Superior temporal gyrus (tissue), 1 donor: Measurements from ENCODE around the gene CHST15.

Source experiments
- DNase-seq: peaks from one replicate; pipeline ENCODE4 v3.0.0-alpha.2; 2016; ENCODE audit errors: extremely low spot score

CHST15 gene

DNA sequence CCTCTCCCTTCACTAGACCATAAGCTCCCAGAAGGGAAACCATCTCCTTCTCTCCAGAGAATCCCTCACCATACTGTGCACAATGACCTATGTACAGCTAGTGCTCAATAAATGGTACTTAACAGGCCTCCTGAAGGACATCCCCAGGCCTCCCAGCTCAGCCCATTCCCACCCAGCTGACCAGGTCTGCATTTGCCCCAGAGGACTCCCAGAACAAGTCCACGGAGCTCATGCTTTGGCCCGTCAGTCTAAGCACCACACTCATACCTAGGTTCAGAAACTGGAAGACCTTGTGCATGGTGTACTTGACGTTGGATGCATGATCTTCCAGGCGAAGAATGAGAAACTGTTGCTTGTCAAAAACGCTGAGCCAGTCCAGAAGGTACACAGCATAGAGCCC, 81.3 kb downstream of the CHST15 start:
- no peak for DNase-seq

GRCh38 chr10:124011464-124011863, 81.9 kb downstream of the CHST15 start:
- no peak for DNase-seq

- DNase-seq, result no peak
Observed at GRCh38 chr10:124010563-124011131, 82.8 kb downstream of the CHST15 start.

DNA sequence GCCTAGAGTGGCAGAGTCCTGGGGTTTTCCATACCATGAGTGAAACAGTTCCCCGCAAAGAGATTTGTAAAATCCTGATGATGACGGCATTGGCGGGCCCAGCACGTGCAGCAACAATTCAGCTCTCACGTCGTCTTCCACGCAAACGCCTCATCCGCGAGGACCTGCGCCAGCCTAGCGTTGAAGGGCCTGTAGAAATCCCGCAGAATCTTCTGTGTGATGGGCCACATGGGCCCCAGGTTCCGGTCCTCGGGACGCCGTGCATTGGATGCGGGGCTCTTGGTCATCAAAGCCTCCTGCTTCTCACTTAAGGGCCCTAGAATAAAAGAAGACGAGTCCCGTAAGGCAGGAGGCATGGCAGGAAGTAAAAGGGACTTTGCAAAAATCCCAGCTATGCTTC, 83.4 kb downstream of the CHST15 start:
- no peak for DNase-seq

DNA sequence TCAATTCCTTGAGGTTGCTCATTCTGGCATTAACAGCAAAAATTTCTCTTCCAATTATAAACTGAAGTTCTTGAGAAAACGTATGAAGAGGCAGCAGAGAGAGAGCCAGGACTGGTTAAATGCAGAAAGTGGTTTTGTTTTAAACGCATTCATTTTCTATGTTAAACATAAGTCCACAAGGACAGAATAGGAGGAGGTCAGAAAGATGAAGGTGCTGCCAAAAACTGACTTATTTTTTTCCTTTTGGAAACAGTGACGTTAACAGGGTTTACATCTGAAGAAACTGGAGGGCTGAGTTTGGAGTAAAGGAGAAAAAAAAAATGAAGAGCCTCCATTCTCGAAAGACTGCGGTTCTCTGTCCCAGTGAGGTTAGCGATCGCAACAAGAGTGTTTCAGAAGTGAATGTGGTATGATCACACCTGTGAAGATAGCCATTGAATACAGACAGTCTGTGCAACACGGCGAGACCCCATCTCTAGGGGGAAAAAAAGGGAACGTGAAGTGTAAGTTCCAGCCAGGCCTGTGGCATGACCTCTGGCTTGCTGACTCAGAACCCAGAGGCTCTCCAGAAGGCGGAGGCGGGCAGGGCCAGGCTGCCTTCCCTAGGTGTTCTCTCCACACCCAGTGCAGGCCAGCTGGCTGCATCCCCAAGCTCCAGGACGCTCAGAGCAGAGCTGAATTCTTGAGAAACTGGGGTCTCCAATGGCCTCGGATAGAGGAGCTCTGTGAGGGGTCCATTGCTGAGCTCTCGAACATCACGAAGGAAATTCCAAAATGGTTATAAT, 84.0 kb downstream of the CHST15 start:
- DNase-seq, result no peak

DNA sequence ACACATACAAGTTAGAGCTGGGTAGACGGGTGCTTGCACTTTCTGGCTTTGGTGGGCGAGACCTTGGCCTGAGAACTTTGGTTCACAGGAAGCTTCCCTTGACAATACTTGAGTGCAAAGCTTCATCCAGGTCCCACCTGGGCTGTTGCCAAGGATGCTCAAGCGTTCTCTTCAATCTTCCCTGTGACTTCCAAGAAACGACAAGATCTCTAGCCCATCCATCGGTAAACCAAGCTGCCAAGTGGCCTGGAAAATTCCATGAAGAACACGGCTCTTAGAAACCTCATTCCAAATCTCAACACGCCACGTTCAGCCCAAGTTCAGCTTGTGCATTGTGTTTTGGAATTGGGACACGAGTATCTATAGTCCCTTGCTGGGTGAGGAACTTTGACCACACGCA, 84.7 kb downstream of the CHST15 start:
- DNase-seq, result no peak

DNA sequence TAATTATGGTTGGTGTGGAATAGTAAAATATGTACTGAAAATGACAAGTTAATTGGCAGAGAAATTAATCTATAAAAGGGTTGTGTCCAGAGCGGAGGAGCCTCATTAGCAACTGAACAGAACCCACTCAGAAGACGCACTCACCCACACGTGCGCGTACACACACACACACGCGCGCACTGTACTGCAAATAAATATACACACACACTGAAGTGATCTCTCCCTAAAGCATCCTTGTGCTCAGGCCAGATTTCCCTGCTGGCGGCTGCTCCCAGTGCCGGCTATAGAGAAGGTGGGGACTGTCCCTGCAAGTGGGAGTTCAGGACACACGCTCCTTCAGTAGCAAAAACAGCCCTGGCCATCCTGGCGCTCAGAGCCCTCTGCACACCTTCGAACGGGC, 85.2 kb downstream of the CHST15 start:
- DNase-seq, result no peak

GRCh38 chr10:124007773-124008145, 85.6 kb downstream of the CHST15 start:
- DNase-seq, result no peak

DNA sequence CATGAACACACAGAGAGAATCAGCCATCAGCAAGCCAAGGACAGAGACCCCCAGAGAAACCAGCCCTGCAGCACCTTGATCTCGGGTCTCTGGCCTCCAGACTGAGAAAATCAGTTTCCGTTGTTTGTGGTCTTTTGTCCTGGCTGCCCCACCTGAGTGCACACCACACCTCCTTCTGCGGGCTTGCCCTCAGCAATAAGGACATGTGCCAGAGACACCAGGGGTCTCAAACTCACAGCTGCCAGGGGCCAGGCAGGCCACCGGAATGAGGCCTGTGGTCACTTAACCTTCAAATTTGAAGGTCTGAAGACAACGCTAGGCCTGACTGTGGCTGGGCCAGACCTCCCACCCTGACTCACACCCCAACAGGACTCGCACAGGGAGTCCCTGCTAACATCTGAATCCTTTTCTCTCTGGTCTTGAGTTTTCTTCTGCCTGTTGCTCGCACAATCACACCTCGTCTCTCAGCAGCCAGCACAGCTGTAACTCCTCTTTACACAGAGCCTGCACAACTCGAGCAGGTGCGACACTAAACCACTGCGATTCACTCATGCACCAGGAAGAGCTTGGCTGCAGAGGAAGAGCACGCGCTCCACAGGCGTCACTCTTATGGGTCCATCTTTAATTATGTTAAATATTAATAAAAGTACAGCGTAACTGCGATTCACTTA, 86.2 kb downstream of the CHST15 start:
- DNase-seq, result no peak

DNA sequence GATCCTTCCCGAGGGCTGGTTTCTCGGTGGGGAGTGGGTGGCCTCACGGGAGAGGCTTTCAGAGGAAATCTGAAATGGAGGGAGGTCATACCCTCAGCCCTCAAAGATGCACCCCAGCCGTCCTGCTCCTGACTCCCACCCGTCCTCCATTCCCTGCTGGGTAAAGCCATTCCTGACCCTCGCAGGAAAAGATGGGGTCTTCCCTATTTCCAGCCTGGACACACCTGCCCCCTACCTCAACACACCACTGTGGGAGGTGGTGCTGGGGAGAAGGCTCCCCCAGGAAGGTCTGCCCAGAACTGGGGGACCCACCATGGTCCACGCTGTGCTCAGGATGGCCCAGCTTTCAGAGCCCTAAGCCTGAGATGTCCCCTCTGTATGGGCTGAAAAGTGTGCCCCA, 86.9 kb downstream of the CHST15 start:
- DNase-seq, result no peak

GRCh38 chr10:124005991-124006392, 87.4 kb downstream of the CHST15 start:
- no peak for DNase-seq

DNA sequence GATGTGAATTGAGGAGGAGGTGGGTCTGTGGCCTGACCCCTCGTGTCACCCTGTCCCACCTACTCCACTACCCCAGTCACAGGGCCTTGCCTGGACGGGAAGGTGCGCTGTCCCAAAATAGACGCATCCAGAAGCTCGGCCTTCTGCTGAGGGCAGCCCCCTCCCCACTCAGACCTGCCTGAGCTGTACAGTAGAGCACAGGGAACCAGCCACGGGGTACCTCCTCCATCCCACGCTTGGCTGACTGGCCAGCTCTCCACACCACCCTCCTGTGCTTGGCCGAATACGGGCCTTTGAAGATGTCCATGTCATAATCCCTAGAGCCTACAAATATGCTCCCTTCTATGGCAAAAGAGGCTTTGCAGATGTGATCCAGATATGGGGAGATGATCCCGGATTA, 88.3 kb downstream of the CHST15 start:
- DNase-seq, result no peak

GRCh38 chr10:124004663-124005004, 88.8 kb downstream of the CHST15 start:
- DNase-seq, result no peak

GRCh38 chr10:124003871-124004662, 89.3 kb downstream of the CHST15 start:
- DNase-seq, result no peak

DNA sequence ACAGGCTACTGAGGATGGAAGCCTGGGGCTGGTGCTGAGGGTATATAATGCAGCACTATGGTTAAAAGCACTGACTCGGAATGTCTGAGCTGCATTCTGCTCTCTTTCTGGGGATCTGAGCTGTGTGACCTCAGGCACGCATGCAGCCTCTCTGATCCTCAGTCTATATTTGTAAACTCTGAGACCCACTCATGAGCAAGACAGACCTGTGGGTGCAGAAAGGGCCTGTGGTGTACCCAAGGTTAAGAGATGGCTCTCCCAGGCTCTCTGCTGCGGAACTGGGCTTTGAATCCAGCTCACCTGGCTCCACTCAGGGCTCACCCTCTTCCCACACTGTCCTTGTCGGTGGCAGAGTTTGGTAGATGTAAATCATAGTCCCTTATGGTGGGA, 89.9 kb downstream of the CHST15 start:
- DNase-seq, result no peak

GRCh38 chr10:124003070-124003419, 90.4 kb downstream of the CHST15 start:
- DNase-seq, result no peak

DNA sequence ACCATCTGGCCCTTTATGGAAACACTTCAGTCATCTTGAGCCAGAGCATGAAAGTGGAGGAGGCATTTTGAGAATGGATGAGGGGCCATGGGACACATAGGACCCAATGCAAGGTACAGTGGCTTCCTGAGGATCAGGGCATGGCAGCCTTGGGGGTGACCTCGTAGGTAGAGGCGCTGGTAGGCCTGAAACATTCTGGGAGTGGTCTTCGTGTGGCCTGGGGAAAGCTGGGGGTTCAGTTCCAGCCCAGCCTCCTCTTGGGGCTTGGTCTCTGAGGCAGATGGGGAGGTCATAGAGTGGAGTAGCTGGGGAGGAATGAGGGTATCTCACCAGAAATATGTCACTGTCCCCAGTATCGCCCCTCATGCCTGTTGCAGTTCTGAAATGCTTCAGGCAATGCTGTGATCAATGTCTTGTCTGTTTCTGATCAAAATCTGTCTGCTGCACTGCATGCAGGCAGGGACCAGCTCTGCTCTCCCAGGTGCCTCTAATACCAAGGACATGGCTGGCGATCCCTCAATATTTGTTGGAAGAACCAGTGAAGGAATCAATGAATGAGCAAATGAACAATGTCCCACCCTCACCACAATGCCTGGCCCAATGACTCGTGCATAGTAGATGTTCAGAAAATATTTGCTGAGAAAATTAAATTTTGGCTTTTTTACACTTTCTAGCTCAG, 90.9 kb downstream of the CHST15 start:
- no peak for DNase-seq

DNA sequence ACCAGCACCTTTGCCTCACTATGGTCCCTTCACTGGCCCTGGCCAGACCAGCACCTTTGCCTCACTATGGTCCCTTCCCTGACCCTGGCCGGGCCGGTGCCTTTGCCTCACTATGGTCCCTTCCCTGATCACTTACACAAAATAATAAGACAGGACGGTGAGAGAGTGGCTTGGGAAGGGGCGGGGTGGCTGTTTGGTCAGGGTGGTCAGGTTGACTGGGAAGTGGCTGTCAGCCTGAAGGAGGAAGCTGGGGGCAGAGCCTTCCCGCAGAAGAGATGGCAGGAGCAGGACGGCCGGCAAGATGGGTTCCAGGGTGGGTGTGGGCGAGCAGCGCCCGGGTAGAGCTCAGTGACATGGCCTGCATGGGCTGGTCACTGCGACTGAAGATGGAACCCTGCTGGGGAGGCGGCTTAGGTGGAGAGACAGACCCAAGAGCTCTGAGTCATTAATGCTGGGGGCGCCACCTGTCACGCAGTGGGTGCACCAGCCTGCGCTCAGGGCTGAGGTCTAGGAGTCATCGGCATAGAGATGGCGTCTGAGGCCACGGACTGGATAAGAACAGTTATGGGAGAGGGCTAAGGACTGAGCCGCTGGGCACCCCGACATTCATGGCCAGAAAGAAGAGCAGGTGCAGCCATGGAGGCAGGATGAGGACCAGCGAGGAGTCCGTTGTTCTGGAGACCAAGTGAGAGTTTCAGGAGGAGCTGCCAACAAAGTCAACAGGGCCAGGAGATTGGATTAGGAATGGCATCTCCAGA, 91.8 kb downstream of the CHST15 start:
- DNase-seq, result no peak

- DNase-seq, result no peak
Observed at GRCh38 chr10:124000792-124001201, 92.6 kb downstream of the CHST15 start.

DNA sequence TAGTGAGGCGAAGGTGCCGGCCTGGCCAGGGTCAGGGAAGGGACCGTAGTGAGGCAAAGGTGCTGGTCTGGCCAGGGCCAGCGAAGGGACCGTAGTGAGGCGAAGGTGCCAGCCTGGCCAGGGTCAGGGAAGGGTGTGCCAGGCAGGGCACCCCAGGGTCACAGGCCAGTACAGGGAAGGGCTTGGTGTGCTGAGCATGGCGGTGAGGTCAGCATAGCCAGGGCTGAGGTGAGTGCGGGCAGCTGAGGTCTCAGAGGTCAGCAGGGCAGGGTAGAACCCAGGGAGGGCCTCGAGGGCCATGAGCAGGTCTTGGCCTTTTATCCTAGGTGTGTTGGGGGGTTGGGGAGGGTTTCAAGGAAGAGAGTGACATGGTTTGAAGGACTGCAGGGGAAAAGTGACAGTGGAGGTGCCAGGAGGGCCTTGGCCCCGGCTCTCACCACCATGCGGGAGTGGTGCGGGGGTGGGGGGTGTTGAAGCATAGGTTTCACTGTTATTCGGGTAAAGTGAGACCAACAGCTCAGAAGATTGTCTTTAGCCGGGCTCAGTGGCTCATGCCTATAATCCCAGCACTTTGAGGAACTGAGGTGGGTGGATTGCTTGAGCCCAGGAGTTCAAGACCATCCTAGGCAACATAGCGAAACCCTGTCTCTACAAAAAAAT, 93.3 kb downstream of the CHST15 start:
- DNase-seq, result no peak

- DNase-seq, result no peak
Observed at GRCh38 chr10:123999261-123999660, 94.1 kb downstream of the CHST15 start.
